Measurements from ENCODE around the gene DGKI.

DGKI gene

GRCh38 chr7:137682596-137682995 lies 164.2 kb downstream of the DGKI start:
- DNase-seq = no peak

GRCh38 chr7:137681657-137682562 lies 164.9 kb downstream of the DGKI start:
- peak; percentile 35 for DNase-seq

DNA sequence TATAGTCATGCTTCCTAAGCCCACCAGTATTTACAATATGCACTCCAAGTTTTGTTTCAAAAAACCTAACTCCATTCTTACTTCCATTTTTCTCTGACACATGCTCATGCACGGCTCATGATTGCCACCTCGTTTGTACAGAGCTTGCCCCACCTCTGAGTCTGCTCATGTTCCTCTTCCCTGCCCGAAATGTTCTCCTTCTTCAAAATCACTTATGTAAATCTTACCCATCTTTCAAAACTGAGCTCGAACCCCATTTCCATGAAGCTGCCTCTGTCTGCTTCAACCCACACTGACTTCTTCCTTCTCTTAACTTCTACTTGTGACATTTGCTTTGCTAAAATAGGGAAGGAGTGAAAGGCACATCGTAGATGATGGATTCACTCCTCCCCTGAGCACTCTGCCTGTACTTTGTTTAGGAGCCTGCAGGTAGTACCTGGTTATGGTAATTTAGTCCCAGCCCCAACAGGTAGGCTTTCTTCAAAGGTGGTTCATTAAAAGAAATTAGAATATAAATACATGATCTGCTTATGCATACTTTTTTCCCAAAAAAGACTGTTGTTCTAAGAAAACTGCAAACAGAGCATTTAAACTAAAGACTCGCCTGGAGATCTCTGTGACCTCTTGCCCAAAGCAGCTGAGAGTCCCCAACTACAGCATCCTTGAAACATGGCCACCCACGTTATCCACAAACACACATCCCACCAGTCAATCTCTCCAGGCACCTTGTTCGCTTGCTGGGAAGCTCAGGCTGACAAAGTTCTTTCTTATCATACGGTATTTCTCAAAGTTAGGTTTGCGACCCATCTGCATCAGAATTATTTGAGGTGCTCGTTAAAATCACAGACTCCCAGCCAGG lies 172.0 kb downstream of the DGKI start:
- DNase-seq = peak; percentile 51

GRCh38 chr7:137674048-137674447 lies 172.7 kb downstream of the DGKI start:
- no peak for DNase-seq

GRCh38 chr7:137671920-137672319 lies 174.9 kb downstream of the DGKI start:
- no peak for DNase-seq

DNA sequence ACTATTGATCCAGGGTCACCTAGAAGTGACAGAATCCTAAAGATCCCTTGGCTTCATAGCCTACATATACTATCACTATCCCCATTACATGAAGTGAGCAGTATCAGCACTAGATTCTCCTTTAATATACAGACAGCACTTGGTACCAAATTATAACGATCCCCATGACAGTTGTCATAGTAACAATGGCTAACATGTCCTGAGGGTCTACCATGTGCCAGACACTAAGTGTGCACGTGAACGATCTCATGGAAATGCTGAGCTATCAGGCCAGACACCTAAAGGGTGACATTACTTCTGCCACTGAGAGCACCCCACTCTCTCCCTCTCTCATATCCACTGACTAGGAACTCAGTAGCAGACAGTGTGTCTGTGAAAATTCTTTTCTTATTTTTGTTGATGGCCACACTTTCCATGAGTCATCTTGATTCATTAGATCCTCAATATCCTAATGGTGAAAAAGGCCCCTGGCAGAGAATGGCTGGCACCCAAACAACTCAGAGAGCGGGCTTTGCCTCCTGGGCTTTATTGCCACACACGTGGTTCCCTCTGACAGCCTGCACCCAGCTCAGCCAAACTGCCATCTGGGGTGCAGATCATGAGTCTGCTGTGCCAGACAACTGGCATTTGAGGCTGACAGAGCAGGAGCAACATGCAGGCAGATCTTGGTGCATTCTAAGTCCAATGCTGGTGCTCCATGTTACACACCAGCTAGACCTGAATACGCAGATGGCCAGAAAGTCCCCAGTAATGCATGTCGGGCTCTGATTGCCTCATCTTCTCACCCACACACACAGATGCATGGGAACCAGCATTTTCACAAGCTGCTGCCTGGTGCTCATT lies 176.3 kb downstream of the DGKI start:
- peak; percentile 17 for DNase-seq

- no peak for DNase-seq
Observed at GRCh38 chr7:137669706-137670105, 177.1 kb downstream of the DGKI start.

- no peak for DNase-seq
Observed at GRCh38 chr7:137668404-137668803, 178.4 kb downstream of the DGKI start.

- DNase-seq = no peak
Observed at GRCh38 chr7:137667633-137668387, 179.0 kb downstream of the DGKI start.

- no peak for DNase-seq
Observed at GRCh38 chr7:137664846-137665245, 181.9 kb downstream of the DGKI start.

GRCh38 chr7:137661634-137662033 lies 185.1 kb downstream of the DGKI start:
- DNase-seq = no peak

DNA sequence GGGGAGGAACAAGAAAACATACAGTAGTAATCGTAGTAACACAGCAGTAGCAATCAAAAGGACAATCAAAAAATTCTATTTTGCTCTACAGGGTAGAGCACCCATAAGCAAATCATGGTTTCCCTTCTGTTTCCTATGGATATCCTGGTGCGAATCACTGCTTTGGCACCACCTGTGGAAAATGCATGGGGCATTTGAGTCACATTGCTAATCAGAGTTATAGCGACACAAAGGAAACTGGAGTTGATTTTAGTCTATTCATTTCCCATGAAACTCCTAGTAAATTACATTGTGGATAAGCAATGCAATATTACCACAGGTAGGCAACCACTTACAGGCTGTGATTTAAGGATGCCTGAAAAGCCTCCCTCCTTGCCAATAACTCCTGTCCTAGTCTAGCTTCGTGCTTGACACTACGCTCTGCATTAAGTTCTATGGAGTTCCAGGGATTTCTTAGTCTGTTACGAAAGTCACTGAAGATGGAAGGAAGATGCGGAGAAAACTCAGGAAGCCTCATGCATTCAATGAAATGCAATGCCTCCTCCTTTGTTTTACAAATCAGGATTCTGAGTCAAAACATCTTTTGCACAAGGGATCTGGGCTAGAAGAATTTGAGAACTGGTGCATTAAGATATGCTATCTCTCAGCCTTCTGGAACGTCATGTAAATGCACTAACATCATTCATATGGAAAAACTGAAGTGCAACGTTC lies 188.4 kb downstream of the DGKI start:
- no peak for DNase-seq

DNA sequence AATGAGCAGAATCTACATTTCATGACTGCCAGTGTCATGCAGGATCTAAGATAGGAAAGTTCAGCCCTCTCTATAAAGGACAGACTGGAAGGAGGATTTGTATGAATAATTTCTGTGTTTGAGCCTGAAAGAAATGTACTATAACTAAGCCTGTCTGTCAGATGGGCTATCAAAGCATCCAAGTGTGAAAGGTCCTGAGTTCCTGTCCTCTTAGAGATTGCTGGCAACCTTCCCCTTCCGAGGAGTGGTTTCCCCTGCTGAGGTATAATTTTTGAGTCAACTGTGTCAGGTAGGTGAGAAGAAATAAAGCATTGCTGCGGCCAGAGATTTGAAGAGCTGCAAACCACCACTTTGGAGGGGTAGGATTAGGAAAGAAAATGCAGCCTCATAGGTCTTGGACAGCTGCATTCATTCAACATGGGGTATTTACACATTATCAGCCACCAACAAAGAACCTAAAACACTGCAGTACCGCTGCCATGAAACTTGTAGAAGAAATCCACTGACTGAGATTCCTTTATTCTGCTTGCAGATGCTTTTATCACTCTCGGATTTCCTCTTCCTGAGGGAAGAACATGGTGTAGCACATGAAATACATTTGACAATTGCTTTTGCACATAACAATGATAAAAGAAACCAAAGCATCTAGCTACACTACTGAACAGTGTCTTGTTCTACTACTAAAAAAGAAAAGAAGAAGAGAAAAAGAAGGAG lies 189.1 kb downstream of the DGKI start:
- DNase-seq = no peak

DNA sequence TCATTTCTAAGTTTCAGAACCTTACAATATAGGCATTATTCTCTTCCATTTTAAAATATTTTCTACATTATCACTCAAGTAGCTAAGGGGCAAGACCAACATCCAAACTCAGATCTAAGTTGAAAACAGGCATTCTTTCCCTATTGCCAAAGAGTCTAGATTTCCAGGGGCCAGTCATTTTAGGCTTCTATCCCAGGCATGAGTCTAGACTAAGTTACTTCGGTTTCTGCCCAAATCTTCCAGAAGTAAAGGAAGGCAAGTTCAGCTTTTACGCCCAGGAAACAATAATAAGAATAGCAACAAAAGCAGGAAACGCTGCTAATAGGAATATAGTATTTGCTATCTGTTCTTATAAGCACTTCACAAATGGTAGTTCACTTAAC lies 189.9 kb downstream of the DGKI start:
- DNase-seq = no peak

GRCh38 chr7:137656227-137656849 lies 190.4 kb downstream of the DGKI start:
- DNase-seq = peak; percentile 86

- DNase-seq = no peak
Observed at GRCh38 chr7:137655804-137656203, 191.0 kb downstream of the DGKI start.

DNA sequence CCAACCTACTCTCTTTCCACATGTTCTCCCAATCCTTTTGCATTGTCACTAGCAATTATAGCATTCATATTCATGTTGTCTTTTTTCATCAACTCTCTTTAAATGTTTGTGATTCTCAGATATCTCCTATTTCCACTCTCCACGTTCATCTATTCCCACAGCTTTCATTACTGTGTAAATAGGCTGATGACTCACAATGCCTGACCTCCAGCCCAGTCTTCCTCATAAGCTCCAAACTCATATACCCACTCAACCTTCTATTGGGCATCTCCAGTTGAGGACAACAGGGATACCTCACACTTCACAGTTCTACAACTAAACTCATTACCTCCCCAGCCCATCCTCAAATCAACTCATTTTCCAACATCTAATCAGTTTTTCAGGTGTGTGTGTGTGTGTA lies 194.1 kb downstream of the DGKI start:
- no peak for DNase-seq

GRCh38 chr7:137647905-137648565 lies 198.7 kb downstream of the DGKI start:
- DNase-seq = no peak

GRCh38 chr7:137642472-137642871 lies 204.3 kb downstream of the DGKI start:
- DNase-seq = peak; percentile 57

DNA sequence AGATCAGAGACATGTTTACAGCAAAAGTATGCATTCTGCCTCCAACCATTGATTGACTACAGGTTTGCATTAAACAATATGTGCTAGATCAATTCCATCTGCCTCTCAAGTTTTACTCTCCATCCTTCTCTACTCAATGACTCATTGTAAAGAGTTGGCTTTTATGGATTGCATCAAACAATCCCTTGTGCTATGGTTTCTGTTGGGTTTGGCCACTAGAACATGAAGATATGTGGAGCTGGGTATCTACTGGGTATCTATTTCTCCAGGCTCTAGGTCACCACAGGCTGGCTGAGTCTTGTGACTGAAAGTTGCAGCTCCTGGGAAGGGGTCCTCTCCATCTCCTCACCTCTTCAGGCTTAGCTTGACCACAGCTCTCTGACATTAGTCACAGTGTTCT lies 204.7 kb downstream of the DGKI start:
- DNase-seq = no peak

Measured in suppressor macrophage treated with lipopolysaccharide for 4 hours (primary cell).